Natural killer cell (primary cell): ENCODE measurements around the gene RASSF7. TPM values are rescaled to one million over a fixed set of nuclear protein-coding genes. Genes with fewer than 3 reads are reported as not detected.

Experiments
- ATAC-seq, 3 donors: fragments of 150-1000 bp in 2 of 3; fragments of 200-7000 bp in 1 of 3; cut with Tn5 transposase; 1 replicate in 1 of 3; 2 replicates in 2 of 3; pipeline ENCODE4 v1.10.0; 2021; ENCODE audit warnings: mild to moderate bottlenecking in 2 of 3, moderate library complexity in 2 of 3
- DNase-seq, 2 donors: peaks; one replicate each; pipeline versions ENCODE4 v3.0.0 to v3.0.0-alpha.2; 2013 to 2021; ENCODE audit warnings: mixed read lengths in 1 of 2
- H3K27ac ChIP-seq: one replicate; pipeline ENCODE4 v1.5.1; 2013; ENCODE audit warnings: mild to moderate bottlenecking, low read length
- H3K27me3 ChIP-seq: one replicate; pipeline ENCODE4 v1.6.1; 2013; ENCODE audit warnings: low read length; ENCODE audit not compliant: control insufficient read depth, insufficient read depth
- H3K36me3 ChIP-seq: one replicate; pipeline ENCODE4 v1.6.1; 2013; ENCODE audit warnings: low read length; ENCODE audit not compliant: control insufficient read depth, insufficient read depth
- H3K4me1 ChIP-seq: one replicate; pipeline ENCODE4 v1.6.1; 2013; ENCODE audit warnings: low read length; ENCODE audit not compliant: control insufficient read depth, insufficient read depth
- H3K4me3 ChIP-seq: one replicate; pipeline ENCODE4 v1.5.1; 2013; ENCODE audit warnings: low read length
- H3K9me3 ChIP-seq: one replicate; pipeline ENCODE4 v1.6.1; 2013; ENCODE audit warnings: low read length; ENCODE audit not compliant: control insufficient read depth, insufficient read depth
- H3K27ac Mint-ChIP-seq, 2 donors: one replicate each; pipeline ENCODE4 v1.8.0; 2022; ENCODE audit warnings: mild to moderate bottlenecking in 2 of 2, mixed read lengths in 2 of 2, moderate library complexity in 1 of 2
- H3K27me3 Mint-ChIP-seq, 2 donors: one replicate each; pipeline ENCODE4 v1.8.0; 2022; ENCODE audit warnings: low read depth in 2 of 2, mixed read lengths in 2 of 2
- H3K36me3 Mint-ChIP-seq: one replicate; pipeline ENCODE4 v1.8.0; 2022; ENCODE audit warnings: mixed read lengths
- H3K4me1 Mint-ChIP-seq, 2 donors: one replicate each; pipeline ENCODE4 v1.8.0; 2022; ENCODE audit warnings: mixed read lengths in 2 of 2
- H3K4me3 Mint-ChIP-seq: one replicate; pipeline ENCODE4 v1.8.0; 2022; ENCODE audit warnings: mild to moderate bottlenecking, moderate library complexity, mixed read lengths
- H3K9me3 Mint-ChIP-seq, 2 donors: one replicate each; pipeline ENCODE4 v1.8.0; 2022; ENCODE audit warnings: mixed read lengths in 2 of 2
- CTCF ChIP-seq: fragments of 200-600 bp; IDR thresholded peaks from one replicate; pipeline ENCODE4 v1.8.0; 2022; ENCODE audit warnings: antibody characterized with exemption
- WGBS: methylation state at CpG from one replicate; pipeline ENCODE4 v1.1.7; 2013; ENCODE audit warnings: missing lambda C conversion rate; ENCODE audit not compliant: insufficient coverage; 5-methylcytosine and 5-hydroxymethylcytosine counted together
- intact Hi-C: fragments of 100-400 bp; cut with micrococcal nuclease; formaldehyde crosslinking; loops from one replicate; pipeline ENCODE4 v1.14.2; 2022
- total RNA-seq, 4 donors: library from RNA; stranded (reverse); fragments of 120-200 nt in 1 of 4; gene quantifications; one replicate each; pipeline versions ENCODE4 v1.2.3 to v1.2.4, GENCODE V29; 2013 to 2022

The RASSF7 gene
- total RNA-seq, 3 donors from 2014 or later (not counting 1 experiment from before 2014, with no cell fraction given), result 19.0 to 21.7 (median 20.0) TPM

- no peaks in the 10 kb centered on the region for H3K9me3 Mint-ChIP-seq
- TF ChIP-seq CTCF, result no peak
- 38% methylated on average over 19 of the region's 19 CpGs for WGBS
- Histone ChIP-seq H3K27ac (peak overlapping the region; percentile 95), H3K4me1 (peaks cover 37% of the 10 kb centered on the region), H3K9me3 (no peaks in the 10 kb centered on the region), H3K4me3 (peak overlapping the region; percentile 52), H3K27me3 (no peaks in the 10 kb centered on the region), H3K36me3 (peaks cover 3% of the 10 kb centered on the region)
- peaks cover 0 to 25% of the 10 kb centered on the region in 2 donors for H3K4me1 Mint-ChIP-seq
- H3K36me3 Mint-ChIP-seq, result no peaks in the 10 kb centered on the region
- H3K27me3 Mint-ChIP-seq, result no peaks in the 10 kb centered on the region
- H3K4me3 Mint-ChIP-seq, result peak overlapping the region; percentile 81
- ATAC-seq (no peak), DNase-seq (no peak)
- peak overlapping the region; percentile 75 to 92 for H3K27ac Mint-ChIP-seq
- intact Hi-C loops, result no loop called here
These were observed 22.9 kb upstream of the RASSF7 start for GRCh38 chr11:537622-538430.

GRCh38 chr11:538431-539051 lies 22.2 kb upstream of the RASSF7 start:
- Histone ChIP-seq H3K27ac (no peak overlapping the region), H3K36me3 (no peaks in the 10 kb centered on the region), H3K9me3 (no peaks in the 10 kb centered on the region), H3K27me3 (no peaks in the 10 kb centered on the region), H3K4me1 (peaks cover 37% of the 10 kb centered on the region), H3K4me3 (no peak overlapping the region)
- DNase-seq (no peak), ATAC-seq (no peak)
- WGBS, result 94% methylated on average over 20 of the region's 20 CpGs
- intact Hi-C loops, result no loop called here
- Mint-ChIP-seq H3K27me3 (no peaks in the 10 kb centered on the region), H3K4me3 (peak overlapping the region; percentile 35), H3K27ac (no peak overlapping the region), H3K36me3 (no peaks in the 10 kb centered on the region), H3K4me1 (peaks cover 0 to 25% of the 10 kb centered on the region in 2 donors), H3K9me3 (no peaks in the 10 kb centered on the region)
- no peak for TF ChIP-seq CTCF

- Histone ChIP-seq H3K36me3 (no peaks in the 10 kb centered on the region), H3K4me1 (peaks cover 26% of the 10 kb centered on the region), H3K9me3 (no peaks in the 10 kb centered on the region), H3K4me3 (no peak overlapping the region), H3K27ac (no peak overlapping the region), H3K27me3 (no peaks in the 10 kb centered on the region)
- DNase-seq (no peak), ATAC-seq (no peak)
- no peak overlapping the region for H3K27ac Mint-ChIP-seq
- H3K9me3 Mint-ChIP-seq, result no peaks in the 10 kb centered on the region
- no peaks in the 10 kb centered on the region for H3K36me3 Mint-ChIP-seq
- H3K4me3 Mint-ChIP-seq, result no peak overlapping the region
- no peak for TF ChIP-seq CTCF
- intact Hi-C loops, result no loop called here
- H3K4me1 Mint-ChIP-seq, result peaks cover 0 to 18% of the 10 kb centered on the region in 2 donors
- whole genome bisulfite sequencing, result 95% methylated on average over 8 of the region's 8 CpGs
- H3K27me3 Mint-ChIP-seq, result no peaks in the 10 kb centered on the region
These were observed 20.7 kb upstream of the RASSF7 start for GRCh38 chr11:539971-540481.
